Transverse colon (tissue), 4 donors: ENCODE measurements around the gene GLYATL1. TPM values are rescaled to one million over a fixed set of nuclear protein-coding genes. Genes with fewer than 3 reads are reported as not detected.

Experiments used
- DNase-seq: peaks from one replicate; pipeline ENCODE4 v3.0.0-alpha.2; 2019
- H3K27ac ChIP-seq, 4 donors: fragments of 200-600 bp; sonication (generic); 2 replicates each; pipeline ENCODE4 v1.5.1; 2016 to 2018; ENCODE audit warnings: inconsistent platforms in 4 of 4
- H3K27me3 ChIP-seq: fragments of 200-600 bp; sonication (generic); 2 replicates; pipeline ENCODE4 v1.5.1; 2017; ENCODE audit warnings: inconsistent platforms
- H3K36me3 ChIP-seq, 4 donors: fragments of 200-600 bp; sonication (generic); 2 replicates each; pipeline ENCODE4 v1.5.1; 2017 to 2019; ENCODE audit warnings: inconsistent platforms in 4 of 4
- H3K4me1 ChIP-seq, 4 donors: fragments of 200-600 bp; sonication (generic); 2 replicates each; pipeline ENCODE4 v1.5.1; 2017 to 2020; ENCODE audit warnings: inconsistent platforms in 4 of 4
- H3K4me3 ChIP-seq, 4 donors: fragments of 200-600 bp; sonication (generic); 1 replicate in 1 of 4; 2 replicates in 3 of 4; pipeline versions ENCODE4 v1.5.1 to v1.6.1; 2017 to 2019; ENCODE audit warnings: inconsistent platforms in 4 of 4
- H3K9me3 ChIP-seq, 2 donors: fragments of 200-600 bp; sonication (generic); 2 replicates each; pipeline ENCODE4 v1.5.1; 2017 to 2019; ENCODE audit warnings: inconsistent platforms in 2 of 2
- EP300 ChIP-seq: sonication (generic); formaldehyde crosslinking; IDR thresholded peaks from one replicate; pipeline ENCODE4 v1.6.1; 2017; ENCODE audit warnings: antibody characterized with exemption, low read depth
- POLR2A ChIP-seq: fragments of 450-650 bp; IDR thresholded peaks from one replicate; pipeline ENCODE4 v1.6.1; 2016; ENCODE audit warnings: antibody characterized with exemption, mild to moderate bottlenecking, moderate library complexity
- POLR2AphosphoS5 ChIP-seq, 3 donors: sonication (generic); formaldehyde crosslinking; IDR thresholded peaks; one replicate each; pipeline ENCODE4 v1.6.1; 2016; ENCODE audit warnings: antibody characterized with exemption in 3 of 3
- WGBS, 2 donors: methylation state at CpG; one replicate each; pipeline ENCODE4 v1.1.5; 2018; ENCODE audit warnings: low coverage in 1 of 2; 5-methylcytosine and 5-hydroxymethylcytosine counted together
- in situ Hi-C, 4 donors: fragments of 200-750 bp; cut with MboI; loops; one replicate each; pipeline versions ENCODE4 v1.15.0 to v1.15.1; 2017; ENCODE audit warnings: low sequenced_read_pairs in 3 of 4, low pct_ligation_motif_present in 1 of 4, low pct_unique_long_range_greater_than_20kb in 1 of 4
- intact Hi-C: fragments of 100-400 bp; cut with DNase I; formaldehyde crosslinking; loops from one replicate; pipeline ENCODE4 v1.15.1; 2023; ENCODE audit warnings: low total_unique reads
- total RNA-seq, 4 donors: library from RNA; depleted of rRNA; stranded (reverse); fragments of >200 nt; gene quantifications; one replicate each; pipeline ENCODE4 v1.1.0, GENCODE V29; 2016
- TF ChIP-seq, protein P1 (sequence below), 5 experiments: fragments of 200-600 bp in 3 of 5; fragments of 450-650 bp in 2 of 5; sonication (generic) in 3 of 5; IDR thresholded peaks; 1 replicate in 2 of 5; 2 replicates in 3 of 5; pipeline ENCODE4 v1.5.1; 2016 to 2017; ENCODE audit warnings: antibody characterized with exemption in 5 of 5, inconsistent platforms in 3 of 5, mild to moderate bottlenecking in 2 of 5, moderate library complexity in 1 of 5

The GLYATL1 gene
- total RNA-seq, 4 donors from 2014 or later: 2.0 TPM; not detected in 3

DNA sequence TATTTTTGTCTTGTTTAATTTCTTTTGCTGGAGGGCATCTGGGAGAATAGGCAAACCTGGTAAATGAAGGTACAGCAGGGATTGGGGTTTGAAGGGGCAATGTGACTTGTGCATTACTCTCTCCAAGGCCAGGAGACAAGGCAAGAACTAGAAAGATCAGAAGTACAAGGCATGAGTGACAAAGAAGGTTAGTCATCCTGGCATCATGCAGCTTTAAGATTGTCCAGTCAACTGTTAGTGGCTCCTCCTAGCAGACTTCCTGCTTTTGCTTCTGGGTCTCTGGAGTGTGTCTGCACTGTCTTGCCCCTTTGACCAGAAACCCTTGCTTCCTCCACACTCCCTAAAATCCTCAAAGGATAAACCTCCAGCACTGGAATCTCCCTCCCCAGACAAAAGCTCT lies 27.2 kb upstream of the GLYATL1 start:
- TF ChIP-seq POLR2A (no peak), POLR2AphosphoS5 (IDR thresholded peaks at IDR 0.05) (no peak), EP300 (no peak)
- intact Hi-C loops: no loop called here
- DNase-seq: no peak

DNA sequence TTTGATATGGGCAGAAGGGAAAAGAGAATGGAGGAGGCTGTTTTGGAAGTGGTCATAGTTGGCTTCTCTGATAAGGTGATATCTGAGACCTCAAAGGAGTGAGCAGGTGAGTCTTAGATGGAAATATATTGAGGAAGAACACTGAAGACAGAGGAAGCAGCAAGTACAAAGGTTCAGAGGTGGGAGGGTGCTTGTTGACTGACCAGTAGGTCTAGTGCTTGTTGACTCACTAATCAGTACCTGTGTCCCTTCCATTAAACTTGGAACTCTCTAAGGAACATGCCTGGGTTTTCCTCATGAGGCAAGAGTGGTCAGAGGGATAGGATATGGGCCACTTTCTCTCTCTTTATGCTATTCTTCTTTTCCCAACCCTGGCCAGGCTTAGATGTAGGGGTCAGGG lies 25.6 kb upstream of the GLYATL1 start:
- H3K9me3 ChIP-seq: peaks cover 15 to 18% of the 10 kb centered on the region in 2 donors
- no peaks in the 10 kb centered on the region for H3K36me3 ChIP-seq
- no peaks in the 10 kb centered on the region for H3K27me3 ChIP-seq
- in situ Hi-C loops: loop anchor here in 3 of 4 donors (25.0 kb wide), 1 partner anchor 251 kb away; no protein-coding TSS in a partner anchor
- H3K4me3 ChIP-seq: no peak overlapping the region
- intact Hi-C loops: no loop called here
- H3K27ac ChIP-seq: no peak overlapping the region
- no peaks in the 10 kb centered on the region for H3K4me1 ChIP-seq
- no peak for DNase-seq
- no peak for TF ChIP-seq POLR2AphosphoS5 (IDR thresholded peaks at IDR 0.05)
- TF ChIP-seq, protein P1, sequence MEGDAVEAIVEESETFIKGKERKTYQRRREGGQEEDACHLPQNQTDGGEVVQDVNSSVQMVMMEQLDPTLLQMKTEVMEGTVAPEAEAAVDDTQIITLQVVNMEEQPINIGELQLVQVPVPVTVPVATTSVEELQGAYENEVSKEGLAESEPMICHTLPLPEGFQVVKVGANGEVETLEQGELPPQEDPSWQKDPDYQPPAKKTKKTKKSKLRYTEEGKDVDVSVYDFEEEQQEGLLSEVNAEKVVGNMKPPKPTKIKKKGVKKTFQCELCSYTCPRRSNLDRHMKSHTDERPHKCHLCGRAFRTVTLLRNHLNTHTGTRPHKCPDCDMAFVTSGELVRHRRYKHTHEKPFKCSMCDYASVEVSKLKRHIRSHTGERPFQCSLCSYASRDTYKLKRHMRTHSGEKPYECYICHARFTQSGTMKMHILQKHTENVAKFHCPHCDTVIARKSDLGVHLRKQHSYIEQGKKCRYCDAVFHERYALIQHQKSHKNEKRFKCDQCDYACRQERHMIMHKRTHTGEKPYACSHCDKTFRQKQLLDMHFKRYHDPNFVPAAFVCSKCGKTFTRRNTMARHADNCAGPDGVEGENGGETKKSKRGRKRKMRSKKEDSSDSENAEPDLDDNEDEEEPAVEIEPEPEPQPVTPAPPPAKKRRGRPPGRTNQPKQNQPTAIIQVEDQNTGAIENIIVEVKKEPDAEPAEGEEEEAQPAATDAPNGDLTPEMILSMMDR (IDR thresholded peaks at IDR 0.05): no peak
- no peak for TF ChIP-seq EP300
- no peak for TF ChIP-seq POLR2A

More for the DNA sequence above, 27.2 kb upstream of the GLYATL1 start:
- no peak overlapping the region for H3K4me3 ChIP-seq
- H3K9me3 ChIP-seq: peaks cover 5 to 10% of the 10 kb centered on the region in 2 donors
- H3K27me3 ChIP-seq: no peaks in the 10 kb centered on the region
- H3K27ac ChIP-seq: no peak overlapping the region
- in situ Hi-C loops: loop anchor here in 3 of 4 donors (25.0 kb wide), 1 partner anchor 250 kb away; no protein-coding TSS in a partner anchor
- no peaks in the 10 kb centered on the region for H3K36me3 ChIP-seq
- H3K4me1 ChIP-seq: no peaks in the 10 kb centered on the region

DNA sequence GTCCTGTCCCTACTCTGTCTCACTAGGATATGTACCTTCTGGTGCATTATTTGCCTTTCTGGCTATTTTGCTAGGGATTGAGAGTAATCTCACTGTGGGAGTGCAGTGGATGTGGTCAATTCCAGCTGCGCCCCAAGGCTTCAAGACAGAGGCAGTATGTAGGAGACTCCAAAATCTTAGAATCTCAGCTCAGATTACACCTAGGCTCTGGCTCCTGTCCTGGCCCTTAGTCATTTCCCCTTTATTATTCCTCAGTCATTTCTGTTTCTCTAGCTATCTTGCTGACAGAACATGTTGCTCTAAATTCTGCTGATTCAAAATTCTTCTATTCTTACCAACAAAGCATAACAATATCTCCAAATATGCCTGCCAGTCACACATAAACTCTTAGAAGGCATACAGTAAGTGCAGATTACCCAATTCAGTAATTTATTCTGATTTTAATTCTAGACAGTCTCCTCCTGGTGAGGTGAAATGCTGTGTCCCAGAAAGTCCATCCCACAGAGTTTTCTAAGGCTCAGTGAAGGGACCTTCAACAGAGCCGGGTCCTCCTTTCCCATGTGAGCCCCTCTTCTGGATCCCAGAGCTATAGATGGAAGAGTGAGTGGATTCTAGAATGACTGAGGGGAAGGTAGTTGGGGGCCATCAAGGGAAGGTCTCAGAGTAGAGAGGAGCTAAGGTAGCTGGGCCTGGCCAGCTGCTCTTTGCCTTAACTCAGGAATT lies 24.3 kb upstream of the GLYATL1 start:
- Histone ChIP-seq H3K9me3 (peaks cover 15 to 18% of the 10 kb centered on the region in 2 donors), H3K4me1 (peaks cover 0 to 3% (median 0%) of the 10 kb centered on the region in 4 donors), H3K36me3 (no peaks in the 10 kb centered on the region), H3K27ac (no peak overlapping the region), H3K4me3 (no peak overlapping the region), H3K27me3 (no peaks in the 10 kb centered on the region)
- 90 to 94% methylated on average over 2 of the region's 2 CpGs for WGBS, 2 donors
- intact Hi-C loops: no loop called here
- no peak for DNase-seq
- TF ChIP-seq, protein P1 (IDR thresholded peaks at IDR 0.05): no peak
- TF ChIP-seq EP300 (no peak), POLR2A (no peak), POLR2AphosphoS5 (IDR thresholded peaks at IDR 0.05) (no peak)
- in situ Hi-C loops: loop anchor here in 3 of 4 donors (25.0 kb wide), 1 partner anchor 253 kb away; no protein-coding TSS in a partner anchor

DNA sequence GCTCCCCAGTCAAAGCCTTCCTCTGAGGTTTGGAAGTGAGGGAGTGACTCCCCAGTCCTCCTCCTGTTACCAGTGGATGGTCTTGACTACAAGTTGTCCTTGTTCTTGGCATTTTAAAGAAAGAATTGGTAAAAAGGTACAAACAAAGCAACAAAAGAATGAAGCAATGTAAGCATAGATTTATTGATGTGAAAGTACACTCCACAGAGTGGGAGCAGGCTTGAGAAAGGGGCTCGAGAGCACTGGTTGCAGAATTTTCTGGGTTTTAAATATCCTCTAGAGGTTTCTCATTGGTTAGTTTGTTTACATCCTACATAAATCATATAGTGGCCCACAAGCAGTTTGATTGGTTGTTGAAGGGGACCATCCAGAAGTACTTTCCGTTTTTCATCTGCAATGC lies 22.7 kb upstream of the GLYATL1 start:
- no peaks in the 10 kb centered on the region for H3K36me3 ChIP-seq
- WGBS, 2 donors: 83 to 88% methylated on average over 2 of the region's 2 CpGs
- H3K4me3 ChIP-seq: no peak overlapping the region
- TF ChIP-seq, protein P1 (IDR thresholded peaks at IDR 0.05): no peak
- TF ChIP-seq EP300 (no peak), POLR2AphosphoS5 (IDR thresholded peaks at IDR 0.05) (no peak), POLR2A (no peak)
- DNase-seq: no peak
- H3K4me1 ChIP-seq: peaks cover 0 to 10% (median 1%) of the 10 kb centered on the region in 4 donors
- in situ Hi-C loops: loop anchor here in 3 of 4 donors (25.0 kb wide), 1 partner anchor 254 kb away; no protein-coding TSS in a partner anchor
- no peak overlapping the region for H3K27ac ChIP-seq
- peaks cover 15 to 18% of the 10 kb centered on the region in 2 donors for H3K9me3 ChIP-seq
- intact Hi-C loops: no loop called here
- H3K27me3 ChIP-seq: no peaks in the 10 kb centered on the region
